ENCODE results near the gene PDZD4.

The PDZD4 gene

GRCh38 chrX:153771415-153772315, 58.7 kb downstream of the PDZD4 start:
- DNase-seq (ENCODE audit: low read depth, low spot score), result no peak

GRCh38 chrX:153770601-153771414, 59.5 kb downstream of the PDZD4 start:
- no peak for DNase-seq (ENCODE audit: low read depth, low spot score)

- DNase-seq (ENCODE audit: low read depth, low spot score), result no peak
These were observed 60.3 kb downstream of the PDZD4 start for GRCh38 chrX:153769865-153770600.

GRCh38 chrX:153769158-153769864, 61.0 kb downstream of the PDZD4 start:
- DNase-seq (ENCODE audit: low read depth, low spot score), result no peak

GRCh38 chrX:153768311-153769157, 61.8 kb downstream of the PDZD4 start:
- DNase-seq (ENCODE audit: low read depth, low spot score), result no peak

GRCh38 chrX:153767674-153768055, 62.7 kb downstream of the PDZD4 start:
- DNase-seq (ENCODE audit: low read depth, low spot score), result no peak

GRCh38 chrX:153766871-153767673, 63.3 kb downstream of the PDZD4 start:
- no peak for DNase-seq (ENCODE audit: low read depth, low spot score)

GRCh38 chrX:153766098-153766817, 64.1 kb downstream of the PDZD4 start:
- DNase-seq (ENCODE audit: low read depth, low spot score), result no peak

GRCh38 chrX:153765138-153766079, 64.9 kb downstream of the PDZD4 start:
- no peak for DNase-seq (ENCODE audit: low read depth, low spot score)

- DNase-seq (ENCODE audit: low read depth, low spot score), result no peak
These were observed 65.6 kb downstream of the PDZD4 start for GRCh38 chrX:153764786-153765137.

GRCh38 chrX:153763989-153764755, 66.2 kb downstream of the PDZD4 start, which contains the start of gene PLXNB3:
Gene PLXNB3, plus strand, starts transcription at chrX:153764249. Its CDS starts 1,287 bp downstream, at chrX:153765536.
- DNase-seq (ENCODE audit: low read depth, low spot score), result peak; percentile 23

GRCh38 chrX:153763298-153763932, 66.9 kb downstream of the PDZD4 start:
- DNase-seq (ENCODE audit: low read depth, low spot score), result no peak

GRCh38 chrX:153762626-153763173, 67.6 kb downstream of the PDZD4 start:
- no peak for DNase-seq (ENCODE audit: low read depth, low spot score)

- no peak for DNase-seq (ENCODE audit: low read depth, low spot score)
These were observed 68.5 kb downstream of the PDZD4 start for GRCh38 chrX:153761863-153762262.

- no peak for DNase-seq (ENCODE audit: low read depth, low spot score)
These were observed 75.2 kb downstream of the PDZD4 start for GRCh38 chrX:153755136-153755535.
